Measurements from ENCODE around the gene OTOF. TPM values are rescaled to one million over a fixed set of nuclear protein-coding genes. Genes with fewer than 3 reads are reported as not detected.
A peak's percentile ranks its signal among the peaks of the same experiment; 100 is the strongest.

Gene OTOF
- total RNA-seq, 2 donors from 2014 or later: 0.26 TPM; not detected in 1

GRCh38 chr2:26492749-26493515, 15.0 kb upstream of the OTOF start:
- Histone ChIP-seq H3K27me3 (no peaks in the 10 kb centered on the region), H3K4me1 (peaks cover 31% of the 10 kb centered on the region), H3K36me3 (replicated peaks in 1 of 2; ENCODE audit: insufficient read depth in 1 of 2, low read depth in 2 of 2) (no peaks in the 10 kb centered on the region), H3K4me3 (no peak overlapping the region), H3K27ac (peak overlapping the region in 1 of 4 donors; percentile 59), H3K9me3 (no peaks in the 10 kb centered on the region)
- intact Hi-C loops (cut with DNase I): no loop called here
- ATAC-seq (no peak), DNase-seq (no peak)
- TF ChIP-seq CTCF (IDR thresholded peaks at IDR 0.05) (no peak), POLR2A (IDR thresholded peaks at IDR 0.05) (no peak)
- 77 to 91% methylated on average over 4 to 7 of the region's 7 CpGs for WGBS, 2 donors

DNA sequence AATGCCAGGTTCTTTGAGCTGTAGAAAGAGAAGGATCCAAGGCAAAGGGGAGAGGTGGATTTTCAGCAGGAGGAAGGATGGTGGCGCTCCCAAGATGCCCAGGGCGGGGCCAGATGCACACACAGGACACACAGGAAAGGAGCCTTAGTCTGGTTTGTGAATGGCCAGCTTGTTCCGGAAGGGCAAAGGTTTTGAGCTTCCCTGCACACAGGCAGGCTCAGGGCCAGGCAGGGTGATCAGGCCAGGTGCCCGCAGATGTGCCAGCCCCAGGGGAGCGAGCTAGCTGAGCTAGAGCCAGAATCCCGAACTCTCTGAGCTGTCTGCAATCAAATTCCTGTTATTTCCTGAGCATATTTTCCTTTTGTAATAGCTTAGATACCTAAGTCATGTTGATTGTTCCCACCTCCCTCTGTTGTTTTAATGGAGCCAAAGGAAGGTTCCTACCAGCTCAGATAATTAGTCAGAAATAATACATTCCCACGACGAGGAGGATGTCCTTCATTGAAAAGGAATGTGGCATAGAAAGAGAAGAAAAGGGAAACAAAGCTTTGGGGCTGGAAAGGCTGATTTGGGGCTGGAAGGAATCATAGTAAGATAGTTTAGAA, 13.7 kb upstream of the OTOF start:
- DNase-seq (peak in 2 of 4 donors; percentile 57 to 61), ATAC-seq (peak; percentile 34)
- TF ChIP-seq CTCF (IDR thresholded peaks at IDR 0.05): no peak
- H3K4me1 ChIP-seq: peaks cover 31% of the 10 kb centered on the region
- H3K27ac ChIP-seq: peak overlapping the region in 3 of 4 donors; percentile 25 to 59 (median 58)
- H3K4me3 ChIP-seq: no peak overlapping the region
- no peaks in the 10 kb centered on the region for H3K27me3 ChIP-seq
- 45 to 50% methylated on average over 8 of the region's 8 CpGs for WGBS, 2 donors
- intact Hi-C loops (cut with DNase I): no loop called here
- no peaks in the 10 kb centered on the region for H3K9me3 ChIP-seq
- H3K36me3 ChIP-seq (replicated peaks in 1 of 2; ENCODE audit: insufficient read depth in 1 of 2, low read depth in 2 of 2): no peaks in the 10 kb centered on the region

- Histone ChIP-seq H3K4me3 (no peak overlapping the region), H3K4me1 (peaks cover 18% of the 10 kb centered on the region), H3K27me3 (no peaks in the 10 kb centered on the region), H3K27ac (no peak overlapping the region), H3K9me3 (no peaks in the 10 kb centered on the region), H3K36me3 (replicated peaks in 1 of 2; ENCODE audit: insufficient read depth in 1 of 2, low read depth in 2 of 2) (no peaks in the 10 kb centered on the region)
- DNase-seq (no peak), ATAC-seq (no peak)
- 83 to 85% methylated on average over 9 to 18 of the region's 19 CpGs for WGBS, 2 donors
- intact Hi-C loops (cut with DNase I): no loop called here
- no peak for TF ChIP-seq CTCF (IDR thresholded peaks at IDR 0.05)
- no peak for TF ChIP-seq POLR2A (IDR thresholded peaks at IDR 0.05)
Measured at GRCh38 chr2:26489213-26489850, 11.4 kb upstream of the OTOF start.

DNA sequence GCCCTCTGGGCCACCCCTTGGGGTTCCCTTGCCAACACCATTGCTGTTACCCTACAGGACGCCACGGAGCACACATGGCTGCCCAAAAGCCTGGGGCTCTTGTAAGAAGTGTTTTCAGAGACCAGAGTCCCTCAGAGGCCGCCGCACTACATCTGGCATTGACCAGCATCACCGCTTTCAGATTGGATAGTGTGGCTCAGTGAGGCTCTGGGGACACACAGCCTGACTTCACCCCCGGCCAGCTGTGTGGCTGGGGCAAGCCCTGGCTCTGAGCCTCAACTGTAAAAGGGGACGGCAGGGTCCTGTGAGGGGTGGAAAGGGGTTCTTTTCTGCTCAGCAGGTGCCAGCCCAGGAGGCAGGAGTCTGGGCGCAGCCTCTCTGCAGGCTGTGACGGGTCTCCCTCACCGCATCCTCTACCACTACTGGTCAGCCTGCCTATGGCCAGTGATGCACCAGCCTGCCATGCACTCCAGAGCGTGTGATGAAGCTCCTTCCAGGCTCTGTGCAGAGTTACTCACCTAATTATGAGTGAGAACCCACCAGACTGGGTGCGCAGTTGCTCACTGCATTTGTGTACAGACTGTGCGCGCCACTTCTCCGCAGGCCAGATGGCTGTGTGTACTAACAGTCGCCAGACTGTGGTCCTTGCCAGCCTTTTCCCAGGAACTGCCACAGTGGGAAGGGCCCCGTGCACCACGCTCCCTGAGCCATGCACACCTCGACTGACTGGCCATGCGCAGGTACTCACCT, 10.7 kb upstream of the OTOF start:
- no peak overlapping the region for H3K27ac ChIP-seq
- H3K4me1 ChIP-seq: peaks cover 25% of the 10 kb centered on the region
- ATAC-seq (no peak), DNase-seq (no peak)
- no peak overlapping the region for H3K4me3 ChIP-seq
- WGBS, 2 donors: 88 to 100% methylated on average over 3 to 20 of the region's 20 CpGs
- no peak for TF ChIP-seq POLR2A (IDR thresholded peaks at IDR 0.05)
- H3K36me3 ChIP-seq (replicated peaks in 1 of 2; ENCODE audit: insufficient read depth in 1 of 2, low read depth in 2 of 2): no peaks in the 10 kb centered on the region
- no peaks in the 10 kb centered on the region for H3K27me3 ChIP-seq
- H3K9me3 ChIP-seq: no peaks in the 10 kb centered on the region
- intact Hi-C loops (cut with DNase I): no loop called here

GRCh38 chr2:26487192-26487591, 9.3 kb upstream of the OTOF start:
- no peaks in the 10 kb centered on the region for H3K9me3 ChIP-seq
- no peak for DNase-seq
- ATAC-seq: no peak
- H3K36me3 ChIP-seq (replicated peaks in 1 of 2; ENCODE audit: insufficient read depth in 1 of 2, low read depth in 2 of 2): no peaks in the 10 kb centered on the region
- H3K27me3 ChIP-seq: no peaks in the 10 kb centered on the region
- no peak overlapping the region for H3K27ac ChIP-seq
- intact Hi-C loops (cut with DNase I): no loop called here
- H3K4me1 ChIP-seq: peaks cover 31% of the 10 kb centered on the region
- TF ChIP-seq POLR2A (IDR thresholded peaks at IDR 0.05): no peak
- TF ChIP-seq CTCF (IDR thresholded peaks at IDR 0.05): no peak
- 40 to 72% methylated on average over 1 to 5 of the region's 5 CpGs for WGBS, 2 donors
- H3K4me3 ChIP-seq: no peak overlapping the region

Measured in body of pancreas (tissue), 4 donors.